A673 (cell line): ENCODE data around the gene TXNRD1.

Experiments used
- CTCF ChIP-seq: fragments of 300-800, 200-600 bp; sonication (generic); conservative IDR thresholded peaks from 2 replicates; pipeline ENCODE4 v1.5.1; 2017; ENCODE audit warnings: low read depth, mild to moderate bottlenecking, antibody characterized with exemption, low read length, moderate library complexity, mixed read lengths
- EZH2 ChIP-seq: fragments of 200-600 bp; sonication (generic); IDR thresholded peaks from 2 replicates; pipeline ENCODE4 v1.6.1; 2017; ENCODE audit warnings: borderline replicate concordance, low read depth, mild to moderate bottlenecking, mixed read lengths, antibody characterized with exemption, low read length; ENCODE audit not compliant: poor library complexity, severe bottlenecking

- TF ChIP-seq CTCF (no peak), EZH2 (no peak)
Measured at GRCh38 chr12:104309446-104309993, 93.9 kb downstream of the TXNRD1 start.
